ENCODE results near the gene FBXL15.

The FBXL15 gene

GRCh38 chr10:102420714-102421506 is at the start of gene FBXL15:
FBXL15 (plus strand) TSS chr10:102420836; CDS start chr10:102421130, 294 bp downstream.
- DNase-seq, result peak; percentile 97

- DNase-seq, result no peak
Measured at GRCh38 chr10:102371295-102371694, 49.3 kb upstream of the FBXL15 start.

GRCh38 chr10:102375250-102375649 is 45.4 kb upstream of the FBXL15 start:
- DNase-seq, result no peak

- DNase-seq, result no peak
Measured at GRCh38 chr10:102375867-102376266, 44.8 kb upstream of the FBXL15 start.

- DNase-seq, result no peak
Measured at GRCh38 chr10:102376901-102377300, 43.7 kb upstream of the FBXL15 start.

GRCh38 chr10:102379383-102379782 is 41.3 kb upstream of the FBXL15 start:
- no peak for DNase-seq

- no peak for DNase-seq
Measured at GRCh38 chr10:102381983-102382382, 38.7 kb upstream of the FBXL15 start.

- DNase-seq, result no peak
Measured at GRCh38 chr10:102382871-102383270, 37.8 kb upstream of the FBXL15 start.

GRCh38 chr10:102384053-102384452 is 36.6 kb upstream of the FBXL15 start:
- no peak for DNase-seq

- DNase-seq, result no peak
Measured at GRCh38 chr10:102384606-102385429, 35.8 kb upstream of the FBXL15 start.

GRCh38 chr10:102389894-102390293 is 30.7 kb upstream of the FBXL15 start:
- DNase-seq, result no peak

- DNase-seq, result no peak
Measured at GRCh38 chr10:102392306-102392705, 28.3 kb upstream of the FBXL15 start.

GRCh38 chr10:102393411-102394078 is 27.1 kb upstream of the FBXL15 start:
- DNase-seq, result no peak

GRCh38 chr10:102394079-102394800 is 26.4 kb upstream of the FBXL15 start:
- peak; percentile 100 for DNase-seq

GRCh38 chr10:102394801-102395399 is 25.7 kb upstream of the FBXL15 start:
- peak; percentile 87 for DNase-seq

GRCh38 chr10:102395400-102396316 is 25.0 kb upstream of the FBXL15 start, which contains the start of gene NFKB2:
NFKB2 (plus strand) TSS chr10:102395705; CDS start chr10:102395960, 255 bp downstream.
- peak; percentile 97 for DNase-seq

- DNase-seq, result no peak
Measured at GRCh38 chr10:102396317-102396650, 24.4 kb upstream of the FBXL15 start.

GRCh38 chr10:102396730-102397151 is 23.9 kb upstream of the FBXL15 start:
- DNase-seq, result peak; percentile 62

- DNase-seq, result peak; percentile 61
Measured at GRCh38 chr10:102397222-102398171, 23.1 kb upstream of the FBXL15 start.
